ENCODE measurements around the gene SIAH2. TPM values are rescaled to one million over a fixed set of nuclear protein-coding genes. Genes with fewer than 3 reads are reported as not detected.

Gene SIAH2
- total and polyA plus RNA-seq, 4 donors = 7.5 to 37.9 (median 21.9) TPM

- ATAC-seq (ENCODE audit: insufficient read depth, low FRiP score) (peak; percentile 77), DNase-seq (peak; percentile 82 to 87 (median 85))
- H3K4me1 ChIP-seq (ENCODE audit: control insufficient read depth in 5 of 5, insufficient read depth in 5 of 5, low read length in 5 of 5) = no peaks in the 10 kb centered on the region
- H3K9me3 ChIP-seq (ENCODE audit: control insufficient read depth in 4 of 4, insufficient read depth in 3 of 4, low read length in 3 of 4) = peaks cover 0 to 2% (median 0%) of the 10 kb centered on the region in 4 donors
- H3K27me3 ChIP-seq (ENCODE audit: control insufficient read depth in 3 of 3, insufficient read depth in 3 of 3, low read length in 2 of 3) = peaks cover 0 to 3% (median 0%) of the 10 kb centered on the region in 3 donors
- 6 to 7% methylated on average over 10 of the region's 10 CpGs for WGBS, 2 donors
- TF ChIP-seq CTCF (IDR thresholded peaks at IDR 0.05; ENCODE audit: control extremely low read depth, extremely low read depth) = peak; percentile 91
- no peak overlapping the region for H3K27ac ChIP-seq (ENCODE audit: low read depth in 1 of 2, low read length in 1 of 2)
- H3K36me3 ChIP-seq (ENCODE audit: control insufficient read depth in 4 of 4, insufficient read depth in 4 of 4, low read length in 4 of 4) = no peaks in the 10 kb centered on the region
- H3K9ac ChIP-seq (ENCODE audit: insufficient read depth in 1 of 2, low read length in 2 of 2) = no peak overlapping the region
- no peak overlapping the region for H3K4me3 ChIP-seq
Measured at GRCh38 chr3:150787741-150788370, 24.9 kb upstream of the SIAH2 start.

- no peak overlapping the region for H3K4me3 ChIP-seq
- H3K9me3 ChIP-seq (ENCODE audit: control insufficient read depth in 4 of 4, insufficient read depth in 3 of 4, low read length in 3 of 4) = peaks cover 0 to 2% (median 0%) of the 10 kb centered on the region in 4 donors
- H3K9ac ChIP-seq (ENCODE audit: insufficient read depth in 1 of 2, low read length in 2 of 2) = no peak overlapping the region
- no peak overlapping the region for H3K27ac ChIP-seq (ENCODE audit: low read depth in 1 of 2, low read length in 1 of 2)
- TF ChIP-seq CTCF (IDR thresholded peaks at IDR 0.05; ENCODE audit: control extremely low read depth, extremely low read depth) = no peak
- no peak for ATAC-seq (ENCODE audit: insufficient read depth, low FRiP score)
- DNase-seq = no peak
- H3K27me3 ChIP-seq (ENCODE audit: control insufficient read depth in 3 of 3, insufficient read depth in 3 of 3, low read length in 2 of 3) = peaks cover 0 to 3% (median 0%) of the 10 kb centered on the region in 3 donors
- no peaks in the 10 kb centered on the region for H3K4me1 ChIP-seq (ENCODE audit: control insufficient read depth in 5 of 5, insufficient read depth in 5 of 5, low read length in 5 of 5)
- H3K36me3 ChIP-seq (ENCODE audit: control insufficient read depth in 4 of 4, insufficient read depth in 4 of 4, low read length in 4 of 4) = no peaks in the 10 kb centered on the region
Measured at GRCh38 chr3:150786791-150787190, 23.8 kb upstream of the SIAH2 start.

GRCh38 chr3:150784747-150785125, 21.8 kb upstream of the SIAH2 start:
- no peak for TF ChIP-seq CTCF (IDR thresholded peaks at IDR 0.05; ENCODE audit: control extremely low read depth, extremely low read depth)
- no peaks in the 10 kb centered on the region for H3K9me3 ChIP-seq (ENCODE audit: control insufficient read depth in 4 of 4, insufficient read depth in 3 of 4, low read length in 3 of 4)
- H3K4me3 ChIP-seq = no peak overlapping the region
- DNase-seq (no peak), ATAC-seq (ENCODE audit: insufficient read depth, low FRiP score) (no peak)
- peaks cover 0 to 3% (median 0%) of the 10 kb centered on the region in 3 donors for H3K27me3 ChIP-seq (ENCODE audit: control insufficient read depth in 3 of 3, insufficient read depth in 3 of 3, low read length in 2 of 3)
- H3K4me1 ChIP-seq (ENCODE audit: control insufficient read depth in 5 of 5, insufficient read depth in 5 of 5, low read length in 5 of 5) = no peaks in the 10 kb centered on the region
- H3K36me3 ChIP-seq (ENCODE audit: control insufficient read depth in 4 of 4, insufficient read depth in 4 of 4, low read length in 4 of 4) = no peaks in the 10 kb centered on the region
- no peak overlapping the region for H3K27ac ChIP-seq (ENCODE audit: low read depth in 1 of 2, low read length in 1 of 2)
- H3K9ac ChIP-seq (ENCODE audit: insufficient read depth in 1 of 2, low read length in 2 of 2) = no peak overlapping the region
